Mucosa of stomach (tissue), 1 donor: ENCODE results near the gene GTPBP10.

ENCODE experiments used
- H3K27me3 ChIP-seq: one replicate; pipeline ENCODE4 v1.7.0; 2013; ENCODE audit warnings: mild to moderate bottlenecking, low read length; ENCODE audit not compliant: control insufficient read depth, insufficient read depth
- H3K36me3 ChIP-seq: one replicate; pipeline ENCODE4 v1.7.0; 2013; ENCODE audit warnings: low read length; ENCODE audit not compliant: control insufficient read depth, insufficient read depth
- H3K4me1 ChIP-seq: one replicate; pipeline ENCODE4 v1.7.0; 2013; ENCODE audit warnings: mild to moderate bottlenecking, low read length; ENCODE audit not compliant: control insufficient read depth, insufficient read depth
- H3K4me3 ChIP-seq: one replicate; pipeline ENCODE4 v1.7.0; 2013; ENCODE audit warnings: low read length
- H3K9ac ChIP-seq: one replicate; pipeline ENCODE4 v1.7.0; 2013; ENCODE audit warnings: mild to moderate bottlenecking, low read length, moderate library complexity
- H3K9me3 ChIP-seq: one replicate; pipeline ENCODE4 v1.7.0; 2013; ENCODE audit warnings: mild to moderate bottlenecking, low read length, moderate library complexity; ENCODE audit not compliant: control insufficient read depth
- donor health status: Pancreatic carcinoma.

GTPBP10 gene

DNA sequence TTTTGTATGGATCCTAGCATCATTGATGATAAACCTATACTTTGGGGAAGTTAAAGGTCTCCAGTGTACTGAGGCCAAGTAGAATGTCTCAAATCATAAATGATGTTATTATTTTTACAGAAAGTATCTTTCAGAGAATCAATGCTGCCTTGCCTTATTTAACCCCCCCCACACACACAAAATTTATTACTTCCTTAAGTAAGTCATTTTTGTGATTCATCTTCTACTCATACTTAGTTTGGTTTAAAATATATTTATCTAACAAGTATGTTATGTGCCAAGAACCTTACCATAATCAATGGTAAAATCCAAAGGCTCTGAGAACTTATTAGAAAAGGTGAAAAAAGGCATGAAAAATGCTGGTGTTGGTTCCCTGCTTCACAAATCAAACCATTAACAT, 37.9 kb downstream of the GTPBP10 start:
- Histone ChIP-seq H3K4me1 (no peaks in the 10 kb centered on the region), H3K36me3 (no peaks in the 10 kb centered on the region), H3K9me3 (no peaks in the 10 kb centered on the region), H3K9ac (no peak overlapping the region), H3K27me3 (no peaks in the 10 kb centered on the region), H3K4me3 (no peak overlapping the region)

DNA sequence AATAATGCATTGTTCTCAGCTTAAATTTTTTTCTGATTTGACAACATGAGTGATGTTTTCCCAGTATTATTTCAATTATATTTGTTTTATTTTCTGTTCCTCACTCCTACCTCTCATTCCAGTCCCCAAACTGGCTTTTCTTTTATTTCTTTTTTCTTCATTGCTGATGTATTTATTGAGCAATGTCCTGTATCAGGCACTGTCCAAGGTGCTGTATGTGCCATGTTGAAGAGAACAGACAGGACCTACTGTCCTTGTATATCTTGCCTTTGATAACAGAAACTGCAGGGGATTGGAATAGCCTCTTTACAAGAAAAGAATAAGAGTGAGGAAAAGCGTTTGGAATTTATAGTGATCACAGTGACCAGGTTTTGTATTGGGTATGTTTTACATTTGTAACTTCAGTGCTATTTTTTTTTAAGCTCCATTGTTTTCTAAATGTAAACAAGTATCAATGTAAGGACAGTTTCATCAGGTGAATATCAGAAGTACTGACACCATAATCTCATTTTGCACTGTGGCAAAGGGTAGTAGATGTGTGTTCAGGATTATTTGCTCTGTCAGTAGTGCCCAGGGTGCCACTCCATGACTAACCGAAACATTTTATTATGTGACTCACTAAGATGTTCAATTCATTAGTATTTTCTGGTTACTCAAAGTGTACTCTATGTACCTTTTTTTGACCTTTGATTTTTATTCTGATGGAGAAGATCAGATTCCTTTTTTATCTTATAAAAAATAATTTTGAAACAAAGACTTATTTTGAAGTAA, 41.1 kb downstream of the GTPBP10 start:
- no peak overlapping the region for H3K4me3 ChIP-seq
- no peaks in the 10 kb centered on the region for H3K4me1 ChIP-seq
- no peaks in the 10 kb centered on the region for H3K27me3 ChIP-seq
- H3K9me3 ChIP-seq = no peaks in the 10 kb centered on the region
- no peak overlapping the region for H3K9ac ChIP-seq
- H3K36me3 ChIP-seq = no peaks in the 10 kb centered on the region

DNA sequence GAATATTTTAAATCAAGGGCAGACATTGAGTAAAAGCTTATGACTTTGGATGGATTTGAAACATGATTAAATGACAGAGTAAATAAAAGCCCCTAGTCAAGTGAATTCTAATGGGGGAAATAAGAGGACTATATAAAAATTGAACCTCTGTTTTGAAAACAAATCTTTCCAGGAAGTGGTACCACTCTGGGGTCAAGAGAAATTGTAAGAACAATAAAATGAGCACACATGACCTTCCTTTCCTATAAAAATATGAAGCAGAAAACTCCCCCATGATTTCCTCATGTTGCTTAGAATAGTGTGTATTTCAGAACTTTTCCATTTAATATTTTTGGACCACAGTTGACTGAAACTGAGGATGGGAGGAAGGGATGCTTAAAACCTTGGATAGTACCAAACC, 44.4 kb downstream of the GTPBP10 start:
- Histone ChIP-seq H3K4me1 (no peaks in the 10 kb centered on the region), H3K36me3 (no peaks in the 10 kb centered on the region), H3K4me3 (no peak overlapping the region), H3K9ac (no peak overlapping the region), H3K9me3 (no peaks in the 10 kb centered on the region), H3K27me3 (no peaks in the 10 kb centered on the region)

DNA sequence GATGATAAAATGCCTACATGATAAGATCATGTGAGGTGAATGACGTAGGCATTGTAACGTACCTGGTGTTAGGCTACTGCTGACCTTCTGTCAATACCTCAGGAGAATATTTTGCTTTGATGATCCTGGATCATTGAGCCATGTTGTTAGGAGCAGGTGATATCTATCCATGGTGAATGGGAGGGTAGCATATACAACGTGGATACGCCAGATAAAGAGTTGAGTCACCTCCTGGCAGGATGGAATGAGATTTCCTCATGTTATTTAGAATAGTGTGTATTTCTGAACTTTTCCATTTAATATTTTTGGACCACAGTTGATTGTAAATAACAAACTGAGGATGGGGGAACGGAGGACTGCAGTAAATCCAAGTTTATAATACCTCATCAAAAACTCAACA, 45.0 kb downstream of the GTPBP10 start:
- no peaks in the 10 kb centered on the region for H3K4me1 ChIP-seq
- no peak overlapping the region for H3K9ac ChIP-seq
- H3K4me3 ChIP-seq = no peak overlapping the region
- H3K9me3 ChIP-seq = no peaks in the 10 kb centered on the region
- no peaks in the 10 kb centered on the region for H3K27me3 ChIP-seq
- H3K36me3 ChIP-seq = no peaks in the 10 kb centered on the region

DNA sequence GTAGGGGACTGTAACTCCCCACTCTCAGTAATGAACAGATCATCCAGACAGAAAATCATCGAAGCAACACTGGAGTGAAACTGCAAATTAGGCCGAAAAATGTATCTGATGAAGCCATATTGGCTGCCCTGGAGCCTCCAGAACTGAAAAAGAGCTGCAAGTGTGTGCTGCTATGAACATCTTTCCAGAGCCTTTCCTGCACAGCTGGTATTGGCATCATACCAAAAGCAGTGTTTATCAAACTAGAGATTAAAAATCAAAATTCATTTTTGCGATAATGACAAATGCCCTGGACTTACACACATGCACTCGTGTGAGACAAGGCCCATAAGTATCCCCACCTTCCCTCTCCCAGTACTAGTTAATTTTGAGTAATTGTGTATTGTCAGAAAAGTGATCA, 49.9 kb downstream of the GTPBP10 start:
- Histone ChIP-seq H3K9ac (no peak overlapping the region), H3K9me3 (no peaks in the 10 kb centered on the region), H3K27me3 (no peaks in the 10 kb centered on the region), H3K36me3 (no peaks in the 10 kb centered on the region), H3K4me3 (no peak overlapping the region), H3K4me1 (no peaks in the 10 kb centered on the region)

DNA sequence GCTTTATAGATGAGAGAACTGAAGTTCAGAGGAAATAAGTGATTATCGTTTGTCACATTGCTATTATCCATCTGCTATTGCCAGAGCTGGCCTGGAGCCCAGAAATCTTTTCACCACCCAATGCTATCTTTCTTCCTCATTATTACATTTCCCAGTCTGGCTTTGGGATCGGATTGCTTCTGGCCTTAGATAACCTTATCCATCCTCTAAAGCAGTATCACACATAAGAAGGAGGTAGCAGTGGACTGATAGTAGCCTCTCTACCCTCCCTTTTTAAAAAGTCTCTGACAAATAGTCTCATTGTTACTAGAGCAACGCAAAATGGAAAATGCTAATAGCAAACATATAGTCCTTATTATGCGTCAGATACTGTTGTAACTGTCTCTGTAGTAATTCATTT, 55.5 kb downstream of the GTPBP10 start:
- Histone ChIP-seq H3K4me1 (peaks cover 11% of the 10 kb centered on the region), H3K4me3 (no peak overlapping the region), H3K9me3 (no peaks in the 10 kb centered on the region), H3K36me3 (no peaks in the 10 kb centered on the region), H3K27me3 (no peaks in the 10 kb centered on the region), H3K9ac (no peak overlapping the region)

DNA sequence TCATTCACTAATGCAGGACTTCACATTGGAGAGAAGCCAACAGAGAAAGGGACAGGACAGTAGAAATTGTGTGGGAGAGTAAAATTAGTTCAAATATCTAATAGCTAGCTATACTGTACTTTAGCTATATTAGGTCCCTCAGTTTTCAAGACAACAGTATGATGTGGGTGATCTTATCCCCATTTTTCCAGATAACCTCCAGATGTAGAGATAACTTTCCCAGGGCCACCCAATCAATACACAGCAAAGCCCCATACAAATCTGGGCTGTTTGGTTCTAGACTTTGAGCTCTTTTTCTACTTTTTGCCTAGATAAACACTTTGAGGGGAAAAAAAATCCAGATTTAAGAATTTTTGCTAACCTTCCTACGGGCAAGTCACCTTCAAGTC, 56.3 kb downstream of the GTPBP10 start:
- H3K4me1 ChIP-seq = peaks cover 19% of the 10 kb centered on the region
- H3K9me3 ChIP-seq = no peaks in the 10 kb centered on the region
- H3K27me3 ChIP-seq = no peaks in the 10 kb centered on the region
- H3K36me3 ChIP-seq = no peaks in the 10 kb centered on the region
- H3K4me3 ChIP-seq = peak overlapping the region; percentile 33
- peak overlapping the region; percentile 88 for H3K9ac ChIP-seq

DNA sequence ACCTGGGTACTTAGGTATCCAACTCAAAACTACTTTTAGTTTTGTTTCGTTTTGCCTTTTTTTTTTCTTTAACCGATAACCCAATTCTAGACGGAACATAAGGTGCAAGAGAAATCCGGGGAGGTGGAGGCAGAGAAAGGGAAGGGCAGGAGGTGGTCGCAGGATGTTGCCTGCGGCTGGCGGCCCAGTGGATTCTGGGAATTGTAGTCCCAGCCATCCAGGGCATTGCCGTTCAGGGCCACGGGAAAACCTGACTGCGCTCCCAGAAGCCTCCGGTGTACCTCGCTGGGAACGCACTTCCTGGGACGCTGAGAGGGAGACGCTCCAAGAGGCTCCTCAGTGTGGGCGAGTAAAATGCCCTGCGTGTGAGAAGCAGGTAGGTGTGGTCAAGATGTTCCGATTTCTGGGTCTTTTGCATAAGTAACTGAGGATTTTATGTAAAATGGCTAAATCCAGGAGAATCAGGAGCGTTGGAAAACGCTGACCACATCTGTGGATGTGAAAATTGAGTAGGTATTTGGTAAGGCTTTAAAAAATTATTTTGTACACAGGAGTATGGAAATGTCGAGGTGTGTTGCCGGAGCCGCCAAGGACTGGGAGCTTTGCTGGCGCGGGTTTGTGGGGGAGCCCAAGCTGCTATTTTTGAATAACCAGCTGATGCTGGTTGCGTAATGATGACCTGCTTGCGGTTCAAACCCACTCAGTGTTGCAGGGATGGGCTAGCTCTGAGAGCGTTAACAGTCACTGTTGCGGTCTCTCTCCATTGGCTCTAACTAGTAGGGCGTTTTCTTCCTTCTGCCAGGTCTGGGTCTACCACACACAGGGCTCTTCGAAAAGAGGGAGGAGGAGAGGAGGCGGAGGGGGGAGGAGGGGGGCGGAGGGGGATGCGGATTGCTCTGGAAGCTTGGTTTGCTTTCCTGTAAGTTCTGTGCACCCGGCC, 56.9 kb downstream of the GTPBP10 start, which contains the start of gene CLDN12:
Gene CLDN12, plus strand, starts transcription at position 288 of the 940 bp plus-strand sequence. CDS start 9,216 bp downstream, outside the sequence.
- Histone ChIP-seq H3K4me3 (peak within 1 kb of the TSS; percentile 33), H3K36me3 (no peaks in the 10 kb centered on the region), H3K4me1 (peaks cover 25% of the 10 kb centered on the region), H3K9me3 (no peaks in the 10 kb centered on the region), H3K9ac (peak within 1 kb of the TSS; percentile 88), H3K27me3 (no peaks in the 10 kb centered on the region)

DNA sequence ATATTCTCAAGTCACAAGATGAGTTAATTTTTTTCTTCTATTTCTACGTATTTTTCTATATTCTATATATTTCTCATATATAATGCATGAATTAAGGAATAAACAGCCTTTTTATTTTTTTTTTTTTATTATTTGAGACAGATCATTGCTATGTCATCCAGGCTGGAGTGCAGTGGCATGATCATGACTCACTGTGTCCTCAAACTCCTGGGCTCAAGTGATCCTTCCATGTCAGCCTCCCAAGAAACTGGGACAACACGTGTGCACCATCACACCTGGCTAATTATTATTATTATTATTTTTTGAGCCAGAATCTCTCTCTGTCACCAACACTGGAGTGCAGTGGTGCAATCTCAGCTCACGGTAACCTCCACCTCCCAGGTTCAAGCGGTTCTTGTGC, 58.3 kb downstream of the GTPBP10 start:
- no peak overlapping the region for H3K9ac ChIP-seq
- no peaks in the 10 kb centered on the region for H3K36me3 ChIP-seq
- peaks cover 38% of the 10 kb centered on the region for H3K4me1 ChIP-seq
- no peaks in the 10 kb centered on the region for H3K9me3 ChIP-seq
- H3K27me3 ChIP-seq = no peaks in the 10 kb centered on the region
- H3K4me3 ChIP-seq = no peak overlapping the region

DNA sequence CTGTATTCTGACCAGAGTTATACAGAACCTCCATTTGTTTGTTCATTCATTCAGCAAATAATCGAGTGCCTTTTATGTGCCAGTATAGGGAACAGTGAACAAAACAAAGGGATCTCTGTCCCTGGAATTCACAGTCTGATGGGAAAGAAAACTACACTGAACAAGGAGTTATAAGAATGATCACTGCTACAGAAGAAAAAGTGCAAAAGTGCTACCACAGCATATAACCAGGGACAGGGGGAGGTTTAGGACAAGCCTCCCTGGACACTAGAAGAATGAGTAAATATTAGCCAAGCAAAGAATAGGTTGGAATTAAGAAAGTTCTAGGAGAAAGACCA, 60.9 kb downstream of the GTPBP10 start:
- H3K9me3 ChIP-seq = no peaks in the 10 kb centered on the region
- no peaks in the 10 kb centered on the region for H3K36me3 ChIP-seq
- no peaks in the 10 kb centered on the region for H3K27me3 ChIP-seq
- no peak overlapping the region for H3K4me3 ChIP-seq
- peak overlapping the region; percentile 30 for H3K9ac ChIP-seq
- H3K4me1 ChIP-seq = peaks cover 64% of the 10 kb centered on the region

DNA sequence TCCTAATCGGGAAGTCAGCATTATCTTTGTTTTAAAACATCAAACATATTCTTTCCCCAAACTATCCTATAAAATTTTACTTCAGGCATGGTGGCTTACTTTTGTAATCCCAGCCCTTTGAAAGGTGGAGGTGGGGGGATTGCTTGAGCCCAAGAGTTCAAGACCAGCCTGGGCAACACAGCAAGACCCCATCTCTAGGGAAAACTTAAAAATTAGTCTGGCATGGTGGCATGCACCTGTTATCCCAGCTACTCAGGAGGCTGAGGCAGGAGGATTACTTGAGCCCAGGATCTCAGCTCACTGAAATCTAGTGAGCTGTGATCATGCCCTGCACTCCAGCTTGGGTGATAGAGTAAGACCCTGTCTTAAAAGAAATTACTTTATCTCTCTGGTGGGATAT, 61.6 kb downstream of the GTPBP10 start:
- H3K9ac ChIP-seq = no peak overlapping the region
- H3K27me3 ChIP-seq = no peaks in the 10 kb centered on the region
- no peaks in the 10 kb centered on the region for H3K36me3 ChIP-seq
- peaks cover 63% of the 10 kb centered on the region for H3K4me1 ChIP-seq
- no peaks in the 10 kb centered on the region for H3K9me3 ChIP-seq
- H3K4me3 ChIP-seq = no peak overlapping the region

DNA sequence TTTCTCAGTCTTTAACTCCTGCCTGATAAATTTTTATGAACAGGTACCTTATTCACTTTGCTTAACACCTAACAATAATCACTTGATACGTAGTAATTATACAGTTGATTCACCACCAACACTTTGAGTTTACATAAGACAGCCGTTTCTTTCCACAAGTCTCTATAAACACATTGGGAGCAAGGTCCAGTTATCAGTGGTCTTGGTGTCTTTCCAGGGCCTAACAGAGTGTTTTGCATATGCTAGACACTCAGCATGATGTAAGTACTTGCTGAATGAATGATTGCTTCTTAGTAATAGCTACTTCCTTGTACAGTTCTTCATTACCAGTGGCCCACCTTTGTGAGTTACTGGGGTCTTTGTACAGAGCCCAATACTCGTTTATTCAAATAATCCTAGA, 63.2 kb downstream of the GTPBP10 start:
- Histone ChIP-seq H3K4me1 (peaks cover 63% of the 10 kb centered on the region), H3K36me3 (no peaks in the 10 kb centered on the region), H3K9ac (peak overlapping the region; percentile 56), H3K4me3 (no peak overlapping the region), H3K27me3 (no peaks in the 10 kb centered on the region), H3K9me3 (no peaks in the 10 kb centered on the region)
